K562 (cell line): ENCODE data around the gene PAEP. TPM values are rescaled to one million over a fixed set of nuclear protein-coding genes. Genes with fewer than 3 reads are reported as not detected.

Experiments
- ATF1 ChIP-seq, 2 experiments: fragments of 450-650 bp in 1 of 2; IDR thresholded peaks; 2 replicates each; pipeline ENCODE4 v1.6.1; 2016; ENCODE audit warnings: missing compliant biosample characterization in 1 of 2, missing genetic modification characterization in 1 of 2
- CHD7 ChIP-seq: fragments of 200-600 bp; sonication (generic); IDR thresholded peaks from one replicate; pipeline ENCODE4 v1.6.1; 2012; ENCODE audit warnings: mild to moderate bottlenecking, low read depth, low read length, inconsistent platforms
- NR2F6 ChIP-seq: fragments of 450-650 bp; formaldehyde crosslinking; IDR thresholded peaks from 2 replicates; pipeline ENCODE4 v1.4.0; 2020; ENCODE audit warnings: mild to moderate bottlenecking
- polyA plus RNA-seq, 8 experiments: library from polyadenylated mRNA; depleted of rRNA in 4 of 8; stranded (reverse) in 5 of 8; unstranded in 3 of 8; fragments of >200 nt; fragmentation: Nextera tagmentation in 2 of 8; fragmentation: Illumina TruSeq in 1 of 8; extraction: Ambion mirVana in 2 of 8; extraction: Trizol in 1 of 8; gene quantifications; 2 replicates each; pipeline versions ENCODE4 v1.2.1 to v1.2.3, GENCODE V29; 2011 to 2014; ENCODE audit warnings: inconsistent platforms in 1 of 8, missing spikeins in 1 of 8
- total RNA-seq, 7 experiments: library from RNA; depleted of rRNA in 6 of 7; stranded (reverse); fragments of >200 nt in 6 of 7; fragmentation: Illumina TruSeq in 2 of 7; extraction: Trizol in 2 of 7; gene quantifications; 2 replicates each; pipeline versions ENCODE4 v1.2.1 to v1.2.3, GENCODE V29; 2011 to 2021; ENCODE audit warnings: low replicate concordance in 1 of 7

The PAEP gene
- total and polyA plus RNA-seq, 9 of the 15 experiments (the other 6 are each of a cell fraction or from before 2014, with no cell fraction given), result 0.22 to 4.5 (median 0.58) TPM

GRCh38 chr9:135588371-135588770 lies 26.8 kb downstream of the PAEP start (continued):
- no peak for TF ChIP-seq CHD7
- TF ChIP-seq NR2F6 (CRISPR knock-in tag), result no peak
- TF ChIP-seq ATF1 (CRISPR knock-in tag; IDR thresholded peaks at IDR 0.05), result no peak
- no peak for TF ChIP-seq ATF1 (tag; IDR thresholded peaks at IDR 0.05)
